CD8-positive, alpha-beta memory T cell (primary cell): ENCODE measurements around the gene TYW3. TPM values are rescaled to one million over a fixed set of nuclear protein-coding genes. Genes with fewer than 3 reads are reported as not detected.
A peak's percentile ranks its signal among the peaks of the same experiment; 100 is the strongest.
"Not testable (repeated sequence)": the region's sequence is repeated elsewhere in the genome, so short reads cannot be mapped to it uniquely, and the experiment has no call there.

Source experiments
- CTCF ChIA-PET: fragments of 350-600 bp; sonication (Branson Sonifier 250); formaldehyde crosslinking; loops from one replicate; lab custom pipeline; 2021; ENCODE audit warnings: antibody characterized with exemption; lab: Charles Lee
- POLR2A ChIA-PET: fragments of 350-600 bp; sonication (Branson Sonifier 250); formaldehyde crosslinking; loops from one replicate; lab custom pipeline; 2021; ENCODE audit warnings: antibody characterized with exemption; lab: Charles Lee
- DNase-seq, 5 donors: peaks; one replicate each; pipeline versions ENCODE4 v3.0.0 to v3.0.0-alpha.2; 2020 to 2022; ENCODE audit warnings: mixed read lengths in 1 of 5
- H3K27ac ChIP-seq: one replicate; pipeline ENCODE4 v1.7.0; 2013; ENCODE audit warnings: low read depth, mild to moderate bottlenecking, low read length, moderate library complexity
- H3K27me3 ChIP-seq: 2 replicates; pipeline ENCODE4 v1.7.0; 2013; ENCODE audit warnings: low read length, mild to moderate bottlenecking; ENCODE audit not compliant: insufficient read depth, poor library complexity, severe bottlenecking
- H3K36me3 ChIP-seq: 2 replicates; pipeline ENCODE4 v1.7.0; 2013; ENCODE audit warnings: mild to moderate bottlenecking, low read length, moderate library complexity; ENCODE audit not compliant: insufficient read depth
- H3K4me1 ChIP-seq: 2 replicates; pipeline ENCODE4 v1.7.0; 2013; ENCODE audit warnings: mild to moderate bottlenecking, low read length, moderate library complexity; ENCODE audit not compliant: insufficient read depth
- H3K4me3 ChIP-seq: 2 replicates; pipeline ENCODE4 v1.7.0; 2013; ENCODE audit warnings: mild to moderate bottlenecking, low read length
- H3K9me3 ChIP-seq: 2 replicates; pipeline ENCODE4 v1.7.0; 2013; ENCODE audit warnings: mild to moderate bottlenecking, low read length
- H3K27ac Mint-ChIP-seq, 8 donors: one replicate each; pipeline ENCODE4 v1.8.0; 2020 to 2021; ENCODE audit warnings: mixed read lengths in 8 of 8, mild to moderate bottlenecking in 6 of 8, inconsistent platforms in 3 of 8, moderate library complexity in 3 of 8
- H3K27me3 Mint-ChIP-seq, 2 donors: one replicate each; pipeline ENCODE4 v1.8.0; 2020 to 2021; ENCODE audit warnings: mixed read lengths in 2 of 2, mild to moderate bottlenecking in 1 of 2, moderate library complexity in 1 of 2
- H3K36me3 Mint-ChIP-seq, 3 donors: one replicate each; pipeline ENCODE4 v1.8.0; 2020 to 2021; ENCODE audit warnings: mixed read lengths in 3 of 3, inconsistent platforms in 1 of 3, mild to moderate bottlenecking in 1 of 3
- H3K4me1 Mint-ChIP-seq, 3 donors: one replicate each; pipeline ENCODE4 v1.8.0; 2020 to 2021; ENCODE audit warnings: mixed read lengths in 3 of 3, inconsistent platforms in 1 of 3, mild to moderate bottlenecking in 1 of 3
- H3K4me3 Mint-ChIP-seq, 7 donors: one replicate each; pipeline ENCODE4 v1.8.0; 2020 to 2021; ENCODE audit warnings: mixed read lengths in 7 of 7, mild to moderate bottlenecking in 6 of 7, moderate library complexity in 4 of 7, inconsistent platforms in 2 of 7
- H3K9me3 Mint-ChIP-seq, 5 donors: one replicate each; pipeline ENCODE4 v1.8.0; 2020 to 2022; ENCODE audit warnings: mixed read lengths in 5 of 5, mild to moderate bottlenecking in 3 of 5, moderate library complexity in 2 of 5, inconsistent platforms in 1 of 5
- polyA plus RNA-seq: library from polyadenylated mRNA; unstranded; fragments of 300-500 nt; fragmentation: Illumina TruSeq; gene quantifications from one replicate; pipeline ENCODE4 v1.2.3, GENCODE V29; 2021
- total RNA-seq, 2 experiments: library from RNA; stranded (reverse); gene quantifications; one replicate each; pipeline ENCODE4 v1.2.3, GENCODE V29; 2021

TYW3 gene
- total and polyA plus RNA-seq, 3 experiments from 2014 or later = 15.0 to 42.0 (median 40.3) TPM

DNA sequence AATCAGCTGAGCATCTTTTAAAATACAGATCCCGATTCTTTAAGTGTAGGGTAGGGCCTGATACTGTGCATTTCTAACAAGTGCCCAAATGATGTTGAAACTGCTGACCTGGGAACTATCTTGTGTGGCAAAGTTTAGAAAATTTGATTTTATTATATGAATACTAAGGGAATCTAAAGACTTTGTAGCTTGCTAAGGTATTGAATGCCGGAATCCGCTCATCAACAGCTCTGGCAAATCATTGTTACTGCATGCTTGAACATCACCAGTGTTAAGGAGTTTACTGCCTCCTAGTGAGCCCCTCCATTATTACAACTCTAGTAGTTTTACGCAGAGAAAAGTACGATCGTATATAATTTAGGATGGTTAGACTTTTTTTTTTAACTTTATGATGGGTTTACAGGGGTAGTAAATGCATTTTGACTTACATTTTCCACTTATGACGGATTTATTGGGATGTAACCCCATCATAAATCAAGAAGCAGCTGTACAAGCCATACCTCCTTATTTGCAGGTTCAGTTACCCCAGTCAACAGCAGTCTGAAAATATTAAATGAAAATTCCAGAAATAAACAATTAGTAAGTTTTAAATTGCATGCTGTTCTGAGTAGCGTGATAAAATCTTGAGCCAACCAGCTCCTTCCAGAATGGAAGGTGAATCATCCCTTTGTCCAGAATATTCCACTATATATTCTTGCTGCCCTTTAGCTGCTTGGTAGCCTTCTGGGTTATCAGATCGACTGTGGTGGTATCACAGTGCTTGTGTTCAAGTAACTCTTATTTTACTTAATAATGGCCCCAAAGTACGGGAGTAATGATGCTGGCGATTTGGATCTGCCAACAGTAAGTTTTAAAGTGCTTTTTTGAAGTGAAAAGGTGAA lies 892 bp downstream of the TYW3 start:
- H3K36me3 Mint-ChIP-seq = peaks cover 3 to 43% (median 9%) of the 10 kb centered on the region in 3 donors
- H3K27me3 ChIP-seq = no peaks in the 10 kb centered on the region
- H3K36me3 ChIP-seq = peaks cover 13% of the 10 kb centered on the region
- ChIA-PET CTCF (interaction anchor here (0.6 to 1.8 kb wide), 12 partner anchors 8 to 43 kb away, joined by 3 to 8 read pairs (median 4); no protein-coding TSS in a partner anchor), POLR2A (interaction anchor here (0.5 kb wide), 1 partner anchor 17 kb away, joined by 3 read pairs; no protein-coding TSS in a partner anchor)
- H3K4me3 Mint-ChIP-seq = peak overlapping the region; percentile 89 to 99 (median 96)
- peak overlapping the region; percentile 83 to 99 (median 96) for H3K27ac Mint-ChIP-seq
- H3K4me3 ChIP-seq = peak overlapping the region; percentile 90
- peak overlapping the region; percentile 89 for H3K27ac ChIP-seq
- no peaks in the 10 kb centered on the region for H3K9me3 ChIP-seq
- H3K4me1 ChIP-seq = peaks cover 22% of the 10 kb centered on the region
- H3K27me3 Mint-ChIP-seq = no peaks in the 10 kb centered on the region
- peaks cover 42 to 52% (median 49%) of the 10 kb centered on the region in 3 donors for H3K4me1 Mint-ChIP-seq
- peak in 4 of 5 donors; percentile 10 to 71 (median 59) for DNase-seq
- no peaks in the 10 kb centered on the region for H3K9me3 Mint-ChIP-seq

DNA sequence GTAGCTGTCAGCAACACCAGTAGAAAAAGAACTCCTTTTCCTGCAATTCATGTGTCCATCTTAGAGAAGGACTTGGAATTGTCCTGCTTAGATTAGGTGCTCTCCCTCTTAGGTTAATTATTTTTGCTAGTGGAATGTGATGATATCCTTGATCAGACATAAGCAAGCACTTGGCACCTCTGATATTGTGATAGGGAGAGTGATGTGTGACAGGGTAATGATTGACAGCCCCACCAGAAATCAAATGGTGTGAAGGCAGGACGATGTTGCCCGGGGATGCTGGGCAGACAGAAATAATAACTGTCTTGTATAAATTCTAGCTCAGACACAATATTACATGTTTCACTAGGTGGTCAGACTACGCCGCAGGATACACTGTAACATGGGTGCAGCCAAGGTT lies 4.4 kb downstream of the TYW3 start:
- Histone ChIP-seq H3K36me3 (peaks cover 18% of the 10 kb centered on the region), H3K4me3 (no peak overlapping the region), H3K9me3 (no peaks in the 10 kb centered on the region), H3K27ac (no peak overlapping the region), H3K4me1 (peaks cover 13% of the 10 kb centered on the region), H3K27me3 (no peaks in the 10 kb centered on the region)
- no peak overlapping the region for H3K4me3 Mint-ChIP-seq
- no peak for DNase-seq
- ChIA-PET CTCF (no interaction called here), POLR2A (no interaction called here)
- H3K27me3 Mint-ChIP-seq = no peaks in the 10 kb centered on the region
- H3K9me3 Mint-ChIP-seq = peaks cover 0 to 3% (median 0%) of the 10 kb centered on the region in 5 donors
- peaks cover 23 to 72% (median 29%) of the 10 kb centered on the region in 3 donors for H3K36me3 Mint-ChIP-seq
- no peak overlapping the region for H3K27ac Mint-ChIP-seq
- peaks cover 17 to 37% (median 27%) of the 10 kb centered on the region in 3 donors for H3K4me1 Mint-ChIP-seq

DNA sequence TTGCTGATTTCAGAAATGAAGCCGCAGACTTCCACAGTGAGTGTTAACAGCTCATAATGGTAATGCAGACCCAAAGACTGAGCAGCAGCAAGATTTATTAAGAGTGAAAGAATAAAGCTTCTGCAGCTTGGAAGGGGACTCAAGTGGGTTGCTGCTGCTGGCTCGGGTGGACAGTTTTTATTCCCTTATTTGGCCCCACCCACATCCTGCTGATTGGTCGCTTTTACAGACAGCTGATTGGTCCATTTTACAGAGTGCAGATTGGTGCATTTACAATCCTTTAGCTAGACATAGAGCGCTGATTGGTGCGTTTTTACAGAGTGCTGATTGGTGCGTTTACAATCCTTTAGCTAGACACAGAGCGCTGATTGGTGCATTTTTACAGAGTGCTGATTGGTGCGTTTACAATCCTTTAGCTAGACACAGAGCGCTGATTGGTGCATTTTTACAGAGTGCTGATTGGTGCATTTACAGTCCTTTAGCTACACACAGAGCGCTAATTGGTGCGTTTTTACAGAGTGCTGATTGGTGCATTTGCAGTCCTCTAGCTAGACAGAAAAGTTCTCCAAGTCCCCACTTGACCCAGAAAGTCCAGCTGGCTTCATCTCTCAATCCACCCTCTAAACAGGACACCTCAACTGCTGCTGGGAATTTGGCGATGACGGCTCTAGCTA lies 7.5 kb downstream of the TYW3 start:
- POLR2A ChIA-PET, H3K27ac ChIP-seq, H3K27me3 Mint-ChIP-seq, H3K9me3 Mint-ChIP-seq, H3K4me3 ChIP-seq, H3K27me3 ChIP-seq, DNase-seq, H3K4me3 Mint-ChIP-seq, H3K9me3 ChIP-seq, H3K27ac Mint-ChIP-seq, H3K4me1 ChIP-seq: not testable (repeated sequence)
- H3K36me3 ChIP-seq = peaks cover 18% of the 10 kb centered on the region
- Mint-ChIP-seq H3K4me1 (peaks cover 0 to 18% (median 5%) of the 10 kb centered on the region in 3 donors), H3K36me3 (peaks cover 41 to 87% (median 45%) of the 10 kb centered on the region in 3 donors)
- CTCF ChIA-PET = interaction anchor here (1.5 to 1.6 kb wide), 2 partner anchors 8 to 9 kb away, joined by 3 to 4 read pairs; no protein-coding TSS in a partner anchor

DNA sequence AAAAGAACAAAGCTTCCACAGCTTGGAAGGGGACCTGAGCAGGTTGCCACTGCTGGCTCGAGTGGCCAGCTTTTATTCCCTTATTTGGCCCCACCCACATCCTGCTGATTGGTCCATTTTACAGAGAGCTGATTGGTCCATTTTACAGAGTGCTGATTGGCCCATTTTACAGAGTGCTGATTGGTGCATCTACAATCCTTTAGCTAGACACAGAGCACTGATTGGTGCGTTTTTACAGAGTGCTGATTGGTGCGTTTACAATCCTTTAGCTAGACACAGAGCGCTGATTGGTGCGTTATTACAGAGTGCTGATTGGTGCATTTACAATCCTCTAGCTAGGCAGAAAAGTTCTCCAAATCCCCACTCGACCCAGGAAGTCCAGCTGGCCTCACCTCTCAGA lies 12.3 kb downstream of the TYW3 start:
- H3K4me1 ChIP-seq, POLR2A ChIA-PET, H3K9me3 ChIP-seq, H3K4me3 ChIP-seq, H3K36me3 ChIP-seq, DNase-seq, H3K27me3 ChIP-seq, H3K4me3 Mint-ChIP-seq, H3K9me3 Mint-ChIP-seq, H3K27ac ChIP-seq, H3K27me3 Mint-ChIP-seq, CTCF ChIA-PET: not testable (repeated sequence)
- Mint-ChIP-seq H3K27ac (peak overlapping the region in 1 of 8 donors; percentile 50), H3K4me1 (peaks cover 0 to 25% (median 3%) of the 10 kb centered on the region in 3 donors), H3K36me3 (peaks cover 51 to 91% (median 51%) of the 10 kb centered on the region in 3 donors)

DNA sequence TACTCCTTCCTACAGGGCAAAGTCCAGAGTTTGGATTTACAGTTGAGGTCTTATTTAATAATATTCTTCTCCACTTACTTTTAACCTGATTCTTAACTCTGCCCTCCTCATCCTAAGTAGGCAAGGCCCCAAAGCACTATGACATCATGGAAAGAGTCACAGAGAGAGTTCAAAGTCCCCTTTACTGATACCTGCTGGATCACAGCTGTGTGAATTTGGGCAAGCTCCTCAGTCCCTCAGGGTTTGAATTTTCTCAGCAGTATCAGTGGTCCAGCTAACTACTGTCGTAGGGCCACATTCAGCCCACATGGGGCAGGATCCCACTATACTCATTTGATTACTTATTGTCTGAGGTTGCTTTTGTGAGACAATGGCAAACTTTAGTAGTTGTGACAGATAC lies 16.0 kb downstream of the TYW3 start:
- DNase-seq = no peak
- Histone ChIP-seq H3K27me3 (no peaks in the 10 kb centered on the region), H3K36me3 (peaks cover 4% of the 10 kb centered on the region), H3K4me1 (no peaks in the 10 kb centered on the region), H3K27ac (no peak overlapping the region), H3K4me3 (no peak overlapping the region), H3K9me3 (no peaks in the 10 kb centered on the region)
- POLR2A ChIA-PET = no interaction called here
- Mint-ChIP-seq H3K9me3 (no peaks in the 10 kb centered on the region), H3K27ac (no peak overlapping the region), H3K4me3 (no peak overlapping the region), H3K36me3 (peaks cover 41 to 86% (median 49%) of the 10 kb centered on the region in 3 donors), H3K4me1 (peaks cover 0 to 13% (median 4%) of the 10 kb centered on the region in 3 donors), H3K27me3 (no peaks in the 10 kb centered on the region)
- CTCF ChIA-PET = interaction anchor here (1.1 kb wide), 1 partner anchor 9 kb away, joined by 4 read pairs; no protein-coding TSS in a partner anchor

DNA sequence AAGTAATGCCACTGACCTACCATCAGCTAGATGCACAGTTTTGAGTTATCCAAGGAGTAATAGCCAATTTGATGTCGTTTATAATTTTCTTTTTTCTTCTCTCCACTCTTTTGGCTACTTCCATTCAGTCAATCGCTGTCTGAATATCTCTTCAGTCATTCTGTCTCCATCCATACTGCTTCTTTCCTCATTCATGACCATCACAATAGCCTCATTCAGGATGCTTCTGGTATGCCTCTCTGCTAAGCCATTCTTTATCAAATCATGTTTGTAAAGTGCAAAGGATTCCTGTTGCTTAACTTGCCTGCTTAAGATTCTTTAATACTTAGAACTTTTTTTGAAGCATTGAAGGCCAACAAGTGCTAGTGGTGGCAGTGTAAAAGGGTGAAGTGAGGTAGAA lies 20.2 kb downstream of the TYW3 start:
- H3K9me3 ChIP-seq = no peaks in the 10 kb centered on the region
- peaks cover 0 to 5% (median 4%) of the 10 kb centered on the region in 5 donors for H3K9me3 Mint-ChIP-seq
- no peaks in the 10 kb centered on the region for H3K27me3 ChIP-seq
- H3K27me3 Mint-ChIP-seq = no peaks in the 10 kb centered on the region
- peaks cover 0 to 4% (median 3%) of the 10 kb centered on the region in 3 donors for H3K4me1 Mint-ChIP-seq
- H3K4me3 ChIP-seq = no peak overlapping the region
- no peak overlapping the region for H3K27ac ChIP-seq
- no peak overlapping the region for H3K27ac Mint-ChIP-seq
- ChIA-PET POLR2A (no interaction called here), CTCF (no interaction called here)
- peaks cover 55 to 91% (median 65%) of the 10 kb centered on the region in 3 donors for H3K36me3 Mint-ChIP-seq
- H3K4me3 Mint-ChIP-seq = no peak overlapping the region
- no peaks in the 10 kb centered on the region for H3K4me1 ChIP-seq
- peaks cover 4% of the 10 kb centered on the region for H3K36me3 ChIP-seq
- DNase-seq = no peak

DNA sequence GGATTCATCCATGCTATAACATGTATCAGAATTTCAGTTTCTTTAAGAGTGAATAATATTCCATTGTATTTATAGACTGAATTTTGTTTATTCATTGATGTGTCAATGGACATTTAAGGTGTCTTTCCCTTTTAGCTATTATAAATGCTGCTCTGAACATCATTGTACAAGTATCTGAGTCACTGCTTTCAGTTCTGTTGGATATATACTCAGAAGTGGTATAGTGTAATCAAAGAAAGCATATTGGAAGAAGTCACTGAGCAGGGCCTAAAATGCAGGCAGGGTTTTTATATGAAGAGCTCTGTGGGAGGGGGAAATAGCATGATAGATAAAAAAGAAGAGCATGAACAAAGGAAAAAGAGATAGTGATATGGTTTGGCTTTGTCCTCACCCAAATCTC lies 22.5 kb downstream of the TYW3 start:
- H3K27ac Mint-ChIP-seq = peak overlapping the region in 1 of 8 donors; percentile 0

More for the DNA sequence above, 22.5 kb downstream of the TYW3 start:
- Mint-ChIP-seq H3K4me3 (no peak overlapping the region), H3K36me3 (peaks cover 59 to 88% (median 68%) of the 10 kb centered on the region in 3 donors), H3K27me3 (no peaks in the 10 kb centered on the region), H3K4me1 (peaks cover 0 to 4% (median 3%) of the 10 kb centered on the region in 3 donors), H3K9me3 (peaks cover 0 to 5% (median 4%) of the 10 kb centered on the region in 5 donors)
- no peaks in the 10 kb centered on the region for H3K27me3 ChIP-seq
- ChIA-PET POLR2A (no interaction called here), CTCF (interaction anchor here (0.6 kb wide), 1 partner anchor 62 kb away, joined by 3 read pairs; no protein-coding TSS in a partner anchor)
- H3K9me3 ChIP-seq = no peaks in the 10 kb centered on the region
- H3K36me3 ChIP-seq = peaks cover 4% of the 10 kb centered on the region
- no peak overlapping the region for H3K4me3 ChIP-seq
- H3K4me1 ChIP-seq = no peaks in the 10 kb centered on the region
- no peak overlapping the region for H3K27ac ChIP-seq
- DNase-seq = no peak
